HL-60 (cell line): ENCODE measurements around the gene GRWD1.

ENCODE experiments used
- DNase-seq, 2 experiments: peaks; one replicate each; pipeline ENCODE4 v3.0.0-alpha.2; 2010 to 2020; ENCODE audit warnings: low read depth in 1 of 2, low spot score in 1 of 2
- H3K27ac ChIP-seq: fragments of 250-450 bp; sonication (Bioruptor Pico); replicated peaks from 2 replicates; pipeline ENCODE4 v1.5.1; 2020; ENCODE audit warnings: mild to moderate bottlenecking, moderate library complexity
- H3K27me3 ChIP-seq: fragments of 250-450 bp; sonication (Bioruptor Pico); 2 replicates; pipeline ENCODE4 v1.5.1; 2021; ENCODE audit warnings: mild to moderate bottlenecking, moderate library complexity; ENCODE audit not compliant: insufficient read depth, poor library complexity, severe bottlenecking
- H3K4me3 ChIP-seq: replicated peaks from 2 replicates; pipeline ENCODE4 v1.5.1; 2011; ENCODE audit warnings: mild to moderate bottlenecking, control low read depth, low read length; ENCODE audit not compliant: insufficient read depth
- GABPA ChIP-seq: IDR thresholded peaks from 2 replicates; pipeline ENCODE4 v1.6.1; 2012; ENCODE audit warnings: low read depth
- POLR2AphosphoS5 ChIP-seq: IDR thresholded peaks from 2 replicates; pipeline ENCODE4 v1.6.1; 2012; ENCODE audit warnings: low read depth
- REST ChIP-seq: IDR thresholded peaks from 2 replicates; pipeline ENCODE4 v1.6.1; 2012; ENCODE audit warnings: low read depth; ENCODE audit not compliant: insufficient replicate concordance
- SPI1 ChIP-seq: IDR thresholded peaks from 2 replicates; pipeline ENCODE4 v1.6.1; 2012; ENCODE audit warnings: low read depth, mild to moderate bottlenecking, borderline replicate concordance
- TF ChIP-seq, protein P1 (sequence below): IDR thresholded peaks from one replicate; pipeline ENCODE4 v1.5.1; 2011; ENCODE audit warnings: low read length, control low read depth, inconsistent platforms; ENCODE audit not compliant: insufficient read depth

GRWD1 gene

DNA sequence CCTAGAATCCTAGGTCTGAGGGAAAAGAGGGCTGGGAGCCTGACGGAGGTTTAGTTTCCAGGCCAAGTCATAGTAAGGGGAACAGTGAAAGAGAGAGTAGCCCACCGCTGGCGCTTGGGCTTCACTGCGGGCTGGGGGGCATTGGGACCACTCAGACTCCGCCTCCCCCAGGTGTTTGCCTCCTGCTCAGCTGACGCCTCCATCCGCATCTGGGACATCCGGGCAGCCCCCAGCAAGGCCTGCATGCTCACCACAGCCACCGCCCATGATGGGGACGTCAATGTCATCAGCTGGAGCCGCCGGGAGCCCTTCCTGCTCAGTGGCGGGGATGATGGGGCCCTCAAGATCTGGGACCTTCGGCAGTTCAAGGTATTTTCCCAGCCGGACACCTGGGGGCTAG, 5.1 kb downstream of the GRWD1 start:
- Histone ChIP-seq H3K27me3 (no peaks in the 10 kb centered on the region), H3K27ac (no peak overlapping the region), H3K4me3 (no peak overlapping the region)
- TF ChIP-seq GABPA (no peak), REST (no peak)
- TF ChIP-seq, protein P1, sequence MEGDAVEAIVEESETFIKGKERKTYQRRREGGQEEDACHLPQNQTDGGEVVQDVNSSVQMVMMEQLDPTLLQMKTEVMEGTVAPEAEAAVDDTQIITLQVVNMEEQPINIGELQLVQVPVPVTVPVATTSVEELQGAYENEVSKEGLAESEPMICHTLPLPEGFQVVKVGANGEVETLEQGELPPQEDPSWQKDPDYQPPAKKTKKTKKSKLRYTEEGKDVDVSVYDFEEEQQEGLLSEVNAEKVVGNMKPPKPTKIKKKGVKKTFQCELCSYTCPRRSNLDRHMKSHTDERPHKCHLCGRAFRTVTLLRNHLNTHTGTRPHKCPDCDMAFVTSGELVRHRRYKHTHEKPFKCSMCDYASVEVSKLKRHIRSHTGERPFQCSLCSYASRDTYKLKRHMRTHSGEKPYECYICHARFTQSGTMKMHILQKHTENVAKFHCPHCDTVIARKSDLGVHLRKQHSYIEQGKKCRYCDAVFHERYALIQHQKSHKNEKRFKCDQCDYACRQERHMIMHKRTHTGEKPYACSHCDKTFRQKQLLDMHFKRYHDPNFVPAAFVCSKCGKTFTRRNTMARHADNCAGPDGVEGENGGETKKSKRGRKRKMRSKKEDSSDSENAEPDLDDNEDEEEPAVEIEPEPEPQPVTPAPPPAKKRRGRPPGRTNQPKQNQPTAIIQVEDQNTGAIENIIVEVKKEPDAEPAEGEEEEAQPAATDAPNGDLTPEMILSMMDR, result no peak
- DNase-seq, result no peak

DNA sequence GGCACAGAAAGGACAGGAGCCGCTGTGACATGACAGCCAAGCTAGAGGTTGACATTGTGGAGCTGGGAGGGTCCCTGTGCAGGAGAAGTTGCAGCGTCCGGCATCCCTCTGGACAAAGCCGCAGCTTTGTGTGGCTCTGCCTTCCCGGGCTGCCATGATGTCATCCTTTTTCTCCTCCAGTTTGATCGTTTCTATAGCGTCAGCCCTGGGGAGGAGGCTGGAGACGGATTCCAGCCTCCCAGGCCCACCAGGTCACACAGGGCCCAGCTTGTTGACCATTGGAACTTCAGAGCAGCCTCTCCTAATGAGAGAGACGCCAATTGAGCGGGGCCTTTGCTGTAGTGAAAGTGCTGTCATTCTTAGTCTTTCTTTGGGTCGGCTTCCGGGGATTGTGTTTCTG, 5.8 kb downstream of the GRWD1 start:
- TF ChIP-seq GABPA (no peak), SPI1 (no peak), REST (no peak), POLR2AphosphoS5 (no peak)
- TF ChIP-seq, protein P1, result no peak
- no peak for DNase-seq
- Histone ChIP-seq H3K27me3 (no peaks in the 10 kb centered on the region), H3K27ac (no peak overlapping the region), H3K4me3 (no peak overlapping the region)

DNA sequence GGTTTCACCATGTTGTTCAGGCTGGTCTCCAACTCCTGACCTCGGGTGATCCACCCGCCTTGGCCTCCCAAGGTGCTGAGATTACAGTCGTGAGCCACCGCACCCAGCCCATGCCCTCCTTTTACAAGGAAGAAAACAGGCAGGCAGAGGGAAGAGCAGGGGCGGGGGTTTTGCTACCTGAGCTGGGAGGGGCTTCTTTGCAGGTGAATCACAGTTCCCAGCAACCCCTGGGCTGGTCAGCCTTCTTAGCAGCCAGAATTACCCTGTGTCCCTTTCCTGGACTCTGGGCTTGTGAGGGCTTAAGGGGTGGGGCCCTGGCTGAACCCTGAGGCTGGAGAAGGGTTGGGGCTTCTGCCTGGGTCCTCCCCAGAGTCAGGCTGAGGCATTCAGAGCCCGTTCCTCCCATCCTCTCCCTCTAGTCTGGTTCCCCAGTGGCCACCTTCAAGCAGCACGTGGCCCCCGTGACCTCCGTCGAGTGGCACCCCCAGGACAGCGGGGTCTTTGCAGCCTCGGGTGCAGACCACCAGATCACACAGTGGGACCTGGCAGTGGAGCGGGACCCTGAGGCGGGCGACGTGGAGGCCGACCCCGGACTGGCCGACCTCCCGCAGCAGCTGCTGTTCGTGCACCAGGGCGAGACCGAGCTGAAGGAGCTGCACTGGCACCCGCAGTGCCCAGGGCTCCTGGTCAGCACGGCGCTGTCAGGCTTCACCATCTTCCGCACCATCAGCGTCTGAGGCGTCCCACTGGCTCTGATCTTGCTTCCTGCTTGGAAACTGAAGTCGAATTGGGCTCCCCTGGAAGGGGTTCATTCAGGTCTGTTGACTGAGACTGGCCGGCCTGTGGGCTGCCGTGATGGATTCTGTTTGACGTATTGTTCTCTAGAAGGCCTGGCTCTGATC, 6.8 kb downstream of the GRWD1 start:
- Histone ChIP-seq H3K4me3 (no peak overlapping the region), H3K27me3 (no peaks in the 10 kb centered on the region), H3K27ac (no peak overlapping the region)
- no peak for TF ChIP-seq POLR2AphosphoS5
- TF ChIP-seq SPI1, result no peak
- no peak for TF ChIP-seq REST
- no peak for TF ChIP-seq GABPA
- TF ChIP-seq, protein P1, result no peak
- DNase-seq, result no peak
